Hematopoietic multipotent progenitor cell treated with erythropoietin and hydrocortisone succinate and interleukin-3 and kit ligand, for 6 days (in vitro differentiated cells): Measurements from ENCODE around the gene ITGB3BP.
"Not testable (repeated sequence)": the region's sequence is repeated elsewhere in the genome, so short reads cannot be mapped to it uniquely, and the experiment has no call there.

Experiments used
- DNase-seq: peaks from one replicate; pipeline ENCODE4 v3.0.0-alpha.2; 2015

The ITGB3BP gene

GRCh38 chr1:63501256-63501655 lies 21.8 kb downstream of the ITGB3BP start:
- DNase-seq, result no peak

- DNase-seq, result no peak
Measured at GRCh38 chr1:63498106-63498505, 24.9 kb downstream of the ITGB3BP start.

GRCh38 chr1:63497577-63497976 lies 25.4 kb downstream of the ITGB3BP start:
- no peak for DNase-seq

GRCh38 chr1:63487336-63488065 lies 35.5 kb downstream of the ITGB3BP start:
- no peak for DNase-seq

GRCh38 chr1:63486629-63487028 lies 36.4 kb downstream of the ITGB3BP start:
- DNase-seq, result no peak

- no peak for DNase-seq
Measured at GRCh38 chr1:63480057-63480456, 43.0 kb downstream of the ITGB3BP start.

GRCh38 chr1:63475761-63476160 lies 47.3 kb downstream of the ITGB3BP start:
- no peak for DNase-seq

GRCh38 chr1:63468683-63469082 lies 54.3 kb downstream of the ITGB3BP start:
- not testable (repeated sequence) for DNase-seq

- no peak for DNase-seq
Measured at GRCh38 chr1:63466759-63467158, 56.3 kb downstream of the ITGB3BP start.

GRCh38 chr1:63466181-63466580 lies 56.8 kb downstream of the ITGB3BP start:
- no peak for DNase-seq

- peak; percentile 53 for DNase-seq
Measured at GRCh38 chr1:63463248-63463647, 59.8 kb downstream of the ITGB3BP start.

GRCh38 chr1:63461661-63462230 lies 61.3 kb downstream of the ITGB3BP start:
- DNase-seq, result no peak

- no peak for DNase-seq
Measured at GRCh38 chr1:63458750-63459149, 64.3 kb downstream of the ITGB3BP start.

- DNase-seq, result peak; percentile 32
Measured at GRCh38 chr1:63454269-63454668, 68.8 kb downstream of the ITGB3BP start.

- no peak for DNase-seq
Measured at GRCh38 chr1:63453232-63453631, 69.8 kb downstream of the ITGB3BP start.

GRCh38 chr1:63450416-63450815 lies 72.6 kb downstream of the ITGB3BP start:
- DNase-seq, result no peak

- no peak for DNase-seq
Measured at GRCh38 chr1:63448731-63449246, 74.2 kb downstream of the ITGB3BP start.

- DNase-seq, result no peak
Measured at GRCh38 chr1:63442141-63442475, 80.9 kb downstream of the ITGB3BP start.

GRCh38 chr1:63435161-63435560 lies 87.9 kb downstream of the ITGB3BP start:
- DNase-seq, result no peak

GRCh38 chr1:63429281-63429680 lies 93.7 kb downstream of the ITGB3BP start:
- no peak for DNase-seq

- DNase-seq, result no peak
Measured at GRCh38 chr1:63428815-63429214, 94.2 kb downstream of the ITGB3BP start.

- no peak for DNase-seq
Measured at GRCh38 chr1:63423649-63424048, 99.4 kb downstream of the ITGB3BP start.

- DNase-seq, result not testable (repeated sequence)
Measured at GRCh38 chr1:63420746-63421145, 102.3 kb downstream of the ITGB3BP start.

GRCh38 chr1:63418101-63418500 lies 104.9 kb downstream of the ITGB3BP start:
- DNase-seq, result no peak
